ENCODE measurements around the gene EPHB2. TPM values are rescaled to one million over a fixed set of nuclear protein-coding genes. Genes with fewer than 3 reads are reported as not detected.

Gene EPHB2
- total and polyA plus RNA-seq, 12 donors, result 0.15 to 5.0 (median 0.85) TPM

- TF ChIP-seq CTCF (IDR thresholded peaks at IDR 0.05), result no peak
Measured at GRCh38 chr1:22736501-22737080, 26.0 kb downstream of the EPHB2 start.

GRCh38 chr1:22737374-22738068, 26.9 kb downstream of the EPHB2 start:
- intact Hi-C loops (cut with DNase I), result no loop called here
- no peaks in the 10 kb centered on the region for H3K36me3 ChIP-seq
- ATAC-seq, result no peak

More at GRCh38 chr1:22736501-22737080, 26.0 kb downstream of the EPHB2 start:
- Histone ChIP-seq H3K9me3 (no peaks in the 10 kb centered on the region), H3K27me3 (peaks cover 0 to 26% (median 21%) of the 10 kb centered on the region in 7 donors), H3K4me1 (peaks cover 0 to 29% (median 0%) of the 10 kb centered on the region in 9 donors), H3K36me3 (no peaks in the 10 kb centered on the region), H3K27ac (no peak overlapping the region), H3K4me3 (no peak overlapping the region)
- no peak for ATAC-seq
- DNase-seq, result no peak
- intact Hi-C loops (cut with DNase I), result no loop called here
- 75 to 79% methylated on average over 23 of the region's 23 CpGs for WGBS, 2 donors

DNA sequence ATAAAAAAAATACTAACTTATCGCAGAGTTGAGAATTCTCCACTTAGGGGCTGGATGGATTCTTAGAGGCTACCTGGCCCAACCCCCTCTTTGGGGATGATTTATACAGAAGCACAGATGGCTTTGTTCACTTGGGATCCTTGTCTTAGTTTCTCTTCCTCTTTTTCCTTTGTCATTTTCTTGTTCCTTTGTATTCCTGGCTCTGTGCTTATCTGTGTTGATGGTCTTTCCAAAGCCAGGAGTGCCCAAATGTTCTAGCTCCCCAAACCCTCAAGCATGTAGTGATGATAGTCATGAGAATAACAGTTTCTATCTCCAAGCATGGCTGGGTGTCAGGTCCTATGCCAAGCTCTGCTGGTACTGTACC, 27.4 kb downstream of the EPHB2 start:
- TF ChIP-seq CTCF (IDR thresholded peaks at IDR 0.05), result no peak
- Histone ChIP-seq H3K27ac (no peak overlapping the region), H3K36me3 (no peaks in the 10 kb centered on the region), H3K9me3 (no peaks in the 10 kb centered on the region), H3K4me3 (no peak overlapping the region), H3K4me1 (peaks cover 0 to 29% (median 0%) of the 10 kb centered on the region in 9 donors), H3K27me3 (peaks cover 0 to 35% (median 23%) of the 10 kb centered on the region in 7 donors)
- ATAC-seq (no peak), DNase-seq (no peak)
- WGBS, 2 donors, result 96 to 100% methylated on average over 1 of the region's 1 CpG
- intact Hi-C loops (cut with DNase I), result no loop called here

More at GRCh38 chr1:22737374-22738068, 26.9 kb downstream of the EPHB2 start:
- Histone ChIP-seq H3K9me3 (no peaks in the 10 kb centered on the region), H3K4me3 (no peak overlapping the region), H3K27me3 (peaks cover 0 to 34% (median 23%) of the 10 kb centered on the region in 7 donors), H3K4me1 (peaks cover 0 to 29% (median 0%) of the 10 kb centered on the region in 9 donors), H3K27ac (no peak overlapping the region)
- DNase-seq, result no peak
- TF ChIP-seq CTCF (IDR thresholded peaks at IDR 0.05), result no peak
- 90 to 92% methylated on average over 2 of the region's 2 CpGs for WGBS, 2 donors

DNA sequence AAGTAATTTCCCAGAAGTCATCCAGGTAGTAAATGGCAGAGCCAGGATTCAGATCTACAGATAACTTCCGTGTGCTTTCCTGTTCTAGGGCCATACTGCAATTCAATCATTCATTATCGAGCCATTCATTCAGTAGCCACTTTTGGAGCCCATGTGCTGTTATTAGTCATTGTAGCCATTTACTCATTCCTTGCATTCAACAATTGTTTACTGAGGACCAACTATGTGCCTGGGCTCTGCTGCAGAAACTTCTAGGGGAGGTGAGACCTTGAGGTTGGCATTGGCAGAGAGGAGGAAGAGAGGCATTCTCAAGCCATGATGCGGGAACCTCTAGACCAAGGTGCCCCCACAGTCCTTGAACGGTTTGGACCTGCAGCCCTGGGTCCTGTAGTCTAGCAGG, 27.9 kb downstream of the EPHB2 start:
- Histone ChIP-seq H3K9me3 (no peaks in the 10 kb centered on the region), H3K36me3 (no peaks in the 10 kb centered on the region), H3K4me3 (no peak overlapping the region), H3K4me1 (peaks cover 0 to 29% (median 0%) of the 10 kb centered on the region in 9 donors), H3K27ac (no peak overlapping the region), H3K27me3 (peaks cover 0 to 37% (median 23%) of the 10 kb centered on the region in 7 donors)
- no peak for TF ChIP-seq CTCF (IDR thresholded peaks at IDR 0.05)
- ATAC-seq (no peak), DNase-seq (no peak)
- WGBS, 2 donors, result 81 to 85% methylated on average over 4 of the region's 4 CpGs
- intact Hi-C loops (cut with DNase I), result no loop called here
